HepG2 (cell line): ENCODE results near the gene FSIP1. TPM values are rescaled to one million over a fixed set of nuclear protein-coding genes. Genes with fewer than 3 reads are reported as not detected.

Experiments used
- ATAC-seq: fragments of 200-7000 bp; cut with Tn5 transposase; 3 replicates; pipeline ENCODE4 v1.9.1; 2020; ENCODE audit warnings: mild to moderate bottlenecking, moderate library complexity
- BruUV-seq: library from RNA; stranded (reverse); fragments of 400-500 nt; replicated peaks from 2 replicates; lab custom pipeline; 2021; lab: Mats Ljungman, UMichigan
- CTCF ChIA-PET: fragments of 300-600 bp; formaldehyde crosslinking; extraction: SDS; loops from one replicate; lab custom pipeline; 2021; ENCODE audit warnings: low total read pairs, inconsistent platforms, low intra/inter-chr PET ratio; lab: Yijun Ruan, JAX
- POLR2A ChIA-PET: fragments of 350-600 bp; sonication (Branson Sonifier 250); formaldehyde crosslinking; loops from one replicate; lab custom pipeline; 2020; ENCODE audit warnings: antibody characterized with exemption, inconsistent platforms; lab: Yijun Ruan, JAX
- DNase-seq: peaks from one replicate; pipeline ENCODE4 v3.0.0-alpha.2; 2015; ENCODE audit warnings: low spot score
- FAIRE-seq: peaks from 3 replicates; lab custom pipeline; 2011; peaks lifted over from hg19 to GRCh38; lab: Jason Lieb, UNC
- H2AFZ ChIP-seq: one replicate; pipeline ENCODE4 v1.6.1; 2011; ENCODE audit warnings: low read length, inconsistent platforms
- H3K27ac ChIP-seq: fragments of 300-600 bp; 3 replicates; pipeline ENCODE4 v1.8.0; 2011; ENCODE audit warnings: mixed run types, mild to moderate bottlenecking, mixed read lengths, low read length, inconsistent platforms; ENCODE audit not compliant: insufficient read depth; ENCODE audit errors: extremely low read length
- H3K27me3 ChIP-seq, 2 experiments: fragments of 200-600 bp in 1 of 2; 2 replicates in 1 of 2; 3 replicates in 1 of 2; pipeline versions ENCODE4 v1.6.0 to v1.8.0; 2011; ENCODE audit warnings: low read length in 2 of 2, mild to moderate bottlenecking in 2 of 2, moderate library complexity in 2 of 2, inconsistent platforms in 1 of 2; ENCODE audit not compliant: insufficient read depth in 2 of 2, control insufficient read depth in 1 of 2
- H3K36me3 ChIP-seq, 2 experiments: fragments of 200-600 bp in 1 of 2; replicated peaks in 1 of 2; 2 replicates in 1 of 2; 3 replicates in 1 of 2; pipeline versions ENCODE4 v1.5.1 to v1.8.0; 2011; ENCODE audit warnings: low read length in 2 of 2, inconsistent platforms in 1 of 2; ENCODE audit not compliant: insufficient read depth in 2 of 2, control insufficient read depth in 1 of 2
- H3K4me1 ChIP-seq: 2 replicates; pipeline ENCODE4 v1.5.1; 2012; ENCODE audit warnings: low read length, inconsistent platforms; ENCODE audit not compliant: insufficient read depth
- H3K4me2 ChIP-seq: 2 replicates; pipeline ENCODE4 v1.6.0; 2011; ENCODE audit warnings: low read depth, low read length, inconsistent platforms
- H3K4me3 ChIP-seq, 3 experiments: fragments of 200-600 bp in 1 of 3; sonication (generic), shearing (Covaris generic) in 1 of 3; replicated peaks in 1 of 3; 2 replicates each; pipeline ENCODE4 v1.5.1; 2011 to 2016; ENCODE audit warnings: low read length in 3 of 3, inconsistent platforms in 2 of 3, low read depth in 2 of 3, mild to moderate bottlenecking in 2 of 3, control low read depth in 1 of 3, mixed read lengths in 1 of 3; ENCODE audit not compliant: insufficient read depth in 1 of 3
- H3K79me2 ChIP-seq: one replicate; pipeline ENCODE4 v1.6.1; 2011; ENCODE audit warnings: low read length, inconsistent platforms; ENCODE audit not compliant: insufficient read depth
- H3K9ac ChIP-seq: 2 replicates; pipeline ENCODE4 v1.6.0; 2011; ENCODE audit warnings: mild to moderate bottlenecking, low read depth, low read length, inconsistent platforms; ENCODE audit not compliant: insufficient read depth
- H3K9me3 ChIP-seq: 2 replicates; pipeline ENCODE4 v1.5.1; 2012; ENCODE audit warnings: mild to moderate bottlenecking, low read length
- H4K20me1 ChIP-seq: 2 replicates; pipeline ENCODE4 v1.6.0; 2011; ENCODE audit warnings: inconsistent platforms, mild to moderate bottlenecking, low read length, moderate library complexity; ENCODE audit not compliant: insufficient read depth
- CBX2 ChIP-seq, 2 experiments: fragments of 200-600 bp in 1 of 2; sonication (generic); formaldehyde crosslinking in 1 of 2; IDR thresholded peaks; 2 replicates each; pipeline versions ENCODE4 v1.7.0 to v1.8.1; 2018 to 2022; ENCODE audit warnings: low read depth in 2 of 2, low read length in 1 of 2, mild to moderate bottlenecking in 1 of 2, missing genetic modification reagents in 1 of 2
- DNMT3B ChIP-seq: conservative IDR thresholded peaks from 2 replicates; pipeline ENCODE4 v1.6.1; 2016; ENCODE audit warnings: missing biosample characterization, control low read depth
- DPF2 ChIP-seq: sonication (generic); formaldehyde crosslinking; IDR thresholded peaks from 2 replicates; pipeline ENCODE4 v1.4.0; 2020; ENCODE audit warnings: mild to moderate bottlenecking, low read depth, missing genetic modification reagents, borderline replicate concordance
- GABPB1 ChIP-seq: IDR thresholded peaks from 2 replicates; pipeline ENCODE4 v1.6.1; 2016; ENCODE audit warnings: mild to moderate bottlenecking, missing genetic modification reagents, moderate library complexity, missing compliant biosample characterization
- KLF6 ChIP-seq: IDR thresholded peaks from 2 replicates; pipeline ENCODE4 v1.8.0; 2016; ENCODE audit warnings: missing biosample characterization, missing genetic modification reagents
- NFKB2 ChIP-seq: sonication (generic); formaldehyde crosslinking; IDR thresholded peaks from 2 replicates; pipeline ENCODE4 v1.4.0; 2020; ENCODE audit warnings: missing genetic modification reagents, borderline replicate concordance
- PLRG1 ChIP-seq: fragments of 450-650 bp; conservative IDR thresholded peaks from 2 replicates; pipeline ENCODE4 v1.6.1; 2016
- POGZ ChIP-seq: sonication (generic); formaldehyde crosslinking; IDR thresholded peaks from 2 replicates; pipeline ENCODE4 v1.4.0; 2020; ENCODE audit warnings: mild to moderate bottlenecking, missing genetic modification reagents
- TGIF2 ChIP-seq: IDR thresholded peaks from 2 replicates; pipeline ENCODE4 v1.6.1; 2016; ENCODE audit warnings: control low read depth, missing compliant biosample characterization
- ZNF10 ChIP-seq: sonication (generic); formaldehyde crosslinking; IDR thresholded peaks from 2 replicates; pipeline ENCODE4 v1.4.0; 2020; ENCODE audit warnings: mild to moderate bottlenecking, low read depth, missing genetic modification reagents, borderline replicate concordance
- ZNF232 ChIP-seq: sonication (generic); formaldehyde crosslinking; IDR thresholded peaks from 2 replicates; pipeline ENCODE4 v1.4.0; 2020; ENCODE audit warnings: missing genetic modification reagents, borderline replicate concordance
- ZNF24 ChIP-seq: fragments of 450-650 bp; IDR thresholded peaks from 2 replicates; pipeline ENCODE4 v1.6.1; 2017; ENCODE audit warnings: antibody characterized with exemption, mild to moderate bottlenecking
- WGBS: methylation state at CpG from one replicate; pipeline ENCODE4 v1.1.6; 2017; ENCODE audit warnings: low lambda C conversion rate; 5-methylcytosine and 5-hydroxymethylcytosine counted together
- in situ Hi-C: cut with HindIII; loops from 2 replicates; pipeline ENCODE4 v1.10.0; 2017; ENCODE audit warnings: low pct_unique_long_range_greater_than_20kb; ENCODE audit not compliant: extremely low pct_ligation_motif_present
- intact Hi-C: fragments of 100-400 bp; cut with micrococcal nuclease; formaldehyde crosslinking; loops from one replicate; pipeline ENCODE4 v1.10.0; 2022; ENCODE audit not compliant: unreplicated experiment
- polyA plus RNA-seq, 8 experiments: library from polyadenylated mRNA; depleted of rRNA in 3 of 8; stranded (reverse) in 7 of 8; unstranded in 1 of 8; fragments of >200 nt; fragmentation: Illumina TruSeq in 4 of 8; extraction: Trizol in 4 of 8; gene quantifications; 2 replicates each; pipeline versions ENCODE4 v1.2.1 to v1.2.3, GENCODE V29; 2011 to 2016; ENCODE audit warnings: low read depth in 4 of 8, missing spikeins in 1 of 8, mixed read lengths in 1 of 8; ENCODE audit not compliant: insufficient read depth in 1 of 8
- total RNA-seq, 5 experiments: library from RNA; depleted of rRNA; stranded (reverse); fragments of >200 nt; fragmentation: Illumina TruSeq; extraction: Trizol; gene quantifications; 2 replicates each; pipeline ENCODE4 v1.2.3, GENCODE V29; 2016; ENCODE audit warnings: low read depth in 1 of 5
- TF ChIP-seq, protein P1 (sequence below): sonication (generic); formaldehyde crosslinking; conservative IDR thresholded peaks from 2 replicates; pipeline ENCODE4 v1.8.0; 2022; ENCODE audit warnings: low read depth, missing genetic modification reagents
- TF ChIP-seq, protein P2 (sequence below), 2 experiments: sonication (generic) in 1 of 2; formaldehyde crosslinking in 1 of 2; IDR thresholded peaks; 2 replicates each; pipeline versions ENCODE4 v1.4.0 to v1.6.1; 2016 to 2020; ENCODE audit warnings: borderline replicate concordance in 1 of 2, low read depth in 1 of 2, mild to moderate bottlenecking in 1 of 2, missing genetic modification reagents in 1 of 2
- TF ChIP-seq, protein P3 (sequence below): sonication (generic); formaldehyde crosslinking; conservative IDR thresholded peaks from 2 replicates; pipeline ENCODE4 v1.8.0; 2022; ENCODE audit warnings: mild to moderate bottlenecking, moderate library complexity, missing genetic modification reagents

FSIP1 gene
- total and polyA plus RNA-seq, 2 of the 13 experiments (the other 11 are each of a cell fraction or from before 2014, with no cell fraction given): 0.18 TPM; not detected in 1

DNA sequence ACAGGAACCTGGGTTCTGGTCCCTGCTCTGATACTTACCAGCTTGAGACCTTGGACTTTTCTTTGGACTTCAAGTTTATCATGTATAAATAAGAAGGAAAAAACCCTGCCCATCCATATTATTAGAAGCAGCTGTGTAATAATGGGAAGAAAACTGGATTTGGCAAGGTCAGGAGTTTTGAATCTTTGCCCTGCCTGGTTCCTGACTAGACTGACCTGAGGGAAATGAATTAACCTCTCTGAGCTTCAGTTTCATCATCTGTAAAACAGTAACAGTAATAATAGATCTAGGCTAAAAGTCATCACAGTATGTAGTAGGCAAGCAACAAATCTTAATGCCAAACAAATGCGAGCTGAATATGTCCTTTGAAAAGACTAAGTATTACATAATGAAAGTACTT, 68.8 kb downstream of the FSIP1 start:
- Histone ChIP-seq H3K4me1 (no peaks in the 10 kb centered on the region), H3K79me2 (no peaks in the 10 kb centered on the region), H3K4me2 (no peak overlapping the region), H3K9me3 (no peaks in the 10 kb centered on the region), H3K9ac (no peak overlapping the region), H3K36me3 (no peaks in the 10 kb centered on the region), H2AFZ (no peak overlapping the region), H3K27ac (no peak overlapping the region), H3K27me3 (no peaks in the 10 kb centered on the region), H3K4me3 (no peak overlapping the region), H4K20me1 (no peaks in the 10 kb centered on the region)
- ATAC-seq (no peak), DNase-seq (no peak), FAIRE-seq (no peak)
- ChIA-PET CTCF (no interaction called here), POLR2A (no interaction called here)
- WGBS: 21% methylated on average over 1 of the region's 1 CpG
- no TSS peak for BruUV-seq
- intact Hi-C loops: no loop called here
- TF ChIP-seq DNMT3B (CRISPR knock-in tag) (no peak), PLRG1 (no peak), ZNF10 (CRISPR knock-in tag) (no peak), GABPB1 (CRISPR knock-in tag) (no peak), ZNF24 (no peak), NFKB2 (CRISPR knock-in tag) (no peak), KLF6 (no peak), CBX2 (IDR thresholded peaks at IDR 0.05; ENCODE audit: low read depth, low read length) (no peak), CBX2 (CRISPR knock-in tag; IDR thresholded peaks at IDR 0.05; ENCODE audit: low read depth) (no peak), POGZ (CRISPR knock-in tag) (no peak), TGIF2 (CRISPR knock-in tag) (no peak), ZNF232 (CRISPR knock-in tag) (no peak), DPF2 (no peak)
- TF ChIP-seq, protein P1, sequence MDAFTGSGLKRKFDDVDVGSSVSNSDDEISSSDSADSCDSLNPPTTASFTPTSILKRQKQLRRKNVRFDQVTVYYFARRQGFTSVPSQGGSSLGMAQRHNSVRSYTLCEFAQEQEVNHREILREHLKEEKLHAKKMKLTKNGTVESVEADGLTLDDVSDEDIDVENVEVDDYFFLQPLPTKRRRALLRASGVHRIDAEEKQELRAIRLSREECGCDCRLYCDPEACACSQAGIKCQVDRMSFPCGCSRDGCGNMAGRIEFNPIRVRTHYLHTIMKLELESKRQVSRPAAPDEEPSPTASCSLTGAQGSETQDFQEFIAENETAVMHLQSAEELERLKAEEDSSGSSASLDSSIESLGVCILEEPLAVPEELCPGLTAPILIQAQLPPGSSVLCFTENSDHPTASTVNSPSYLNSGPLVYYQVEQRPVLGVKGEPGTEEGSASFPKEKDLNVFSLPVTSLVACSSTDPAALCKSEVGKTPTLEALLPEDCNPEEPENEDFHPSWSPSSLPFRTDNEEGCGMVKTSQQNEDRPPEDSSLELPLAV (CRISPR knock-in tag): no peak
- TF ChIP-seq, protein P2, sequence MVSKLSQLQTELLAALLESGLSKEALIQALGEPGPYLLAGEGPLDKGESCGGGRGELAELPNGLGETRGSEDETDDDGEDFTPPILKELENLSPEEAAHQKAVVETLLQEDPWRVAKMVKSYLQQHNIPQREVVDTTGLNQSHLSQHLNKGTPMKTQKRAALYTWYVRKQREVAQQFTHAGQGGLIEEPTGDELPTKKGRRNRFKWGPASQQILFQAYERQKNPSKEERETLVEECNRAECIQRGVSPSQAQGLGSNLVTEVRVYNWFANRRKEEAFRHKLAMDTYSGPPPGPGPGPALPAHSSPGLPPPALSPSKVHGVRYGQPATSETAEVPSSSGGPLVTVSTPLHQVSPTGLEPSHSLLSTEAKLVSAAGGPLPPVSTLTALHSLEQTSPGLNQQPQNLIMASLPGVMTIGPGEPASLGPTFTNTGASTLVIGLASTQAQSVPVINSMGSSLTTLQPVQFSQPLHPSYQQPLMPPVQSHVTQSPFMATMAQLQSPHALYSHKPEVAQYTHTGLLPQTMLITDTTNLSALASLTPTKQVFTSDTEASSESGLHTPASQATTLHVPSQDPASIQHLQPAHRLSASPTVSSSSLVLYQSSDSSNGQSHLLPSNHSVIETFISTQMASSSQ (IDR thresholded peaks at IDR 0.05; ENCODE audit: low read depth): no peak
- TF ChIP-seq, protein P2 (CRISPR knock-in tag; IDR thresholded peaks at IDR 0.05; ENCODE audit: borderline replicate concordance): no peak
- TF ChIP-seq, protein P3, sequence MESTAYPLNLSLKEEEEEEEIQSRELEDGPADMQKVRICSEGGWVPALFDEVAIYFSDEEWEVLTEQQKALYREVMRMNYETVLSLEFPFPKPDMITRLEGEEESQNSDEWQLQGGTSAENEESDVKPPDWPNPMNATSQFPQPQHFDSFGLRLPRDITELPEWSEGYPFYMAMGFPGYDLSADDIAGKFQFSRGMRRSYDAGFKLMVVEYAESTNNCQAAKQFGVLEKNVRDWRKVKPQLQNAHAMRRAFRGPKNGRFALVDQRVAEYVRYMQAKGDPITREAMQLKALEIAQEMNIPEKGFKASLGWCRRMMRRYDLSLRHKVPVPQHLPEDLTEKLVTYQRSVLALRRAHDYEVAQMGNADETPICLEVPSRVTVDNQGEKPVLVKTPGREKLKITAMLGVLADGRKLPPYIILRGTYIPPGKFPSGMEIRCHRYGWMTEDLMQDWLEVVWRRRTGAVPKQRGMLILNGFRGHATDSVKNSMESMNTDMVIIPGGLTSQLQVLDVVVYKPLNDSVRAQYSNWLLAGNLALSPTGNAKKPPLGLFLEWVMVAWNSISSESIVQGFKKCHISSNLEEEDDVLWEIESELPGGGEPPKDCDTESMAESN: no peak
- in situ Hi-C loops: no loop called here
